Activated CD4-positive, alpha-beta T cell treated with anti-CD3 and anti-CD28 coated beads for 24 hours (primary cell): ENCODE results near the gene MINK1.
A peak's percentile ranks its signal among the peaks of the same experiment; 100 is the strongest.

Source experiments
- DNase-seq, 2 donors: peaks; one replicate each; pipeline ENCODE4 v3.0.0-alpha.2; 2020; ENCODE audit warnings: low read depth in 2 of 2

The MINK1 gene

DNA sequence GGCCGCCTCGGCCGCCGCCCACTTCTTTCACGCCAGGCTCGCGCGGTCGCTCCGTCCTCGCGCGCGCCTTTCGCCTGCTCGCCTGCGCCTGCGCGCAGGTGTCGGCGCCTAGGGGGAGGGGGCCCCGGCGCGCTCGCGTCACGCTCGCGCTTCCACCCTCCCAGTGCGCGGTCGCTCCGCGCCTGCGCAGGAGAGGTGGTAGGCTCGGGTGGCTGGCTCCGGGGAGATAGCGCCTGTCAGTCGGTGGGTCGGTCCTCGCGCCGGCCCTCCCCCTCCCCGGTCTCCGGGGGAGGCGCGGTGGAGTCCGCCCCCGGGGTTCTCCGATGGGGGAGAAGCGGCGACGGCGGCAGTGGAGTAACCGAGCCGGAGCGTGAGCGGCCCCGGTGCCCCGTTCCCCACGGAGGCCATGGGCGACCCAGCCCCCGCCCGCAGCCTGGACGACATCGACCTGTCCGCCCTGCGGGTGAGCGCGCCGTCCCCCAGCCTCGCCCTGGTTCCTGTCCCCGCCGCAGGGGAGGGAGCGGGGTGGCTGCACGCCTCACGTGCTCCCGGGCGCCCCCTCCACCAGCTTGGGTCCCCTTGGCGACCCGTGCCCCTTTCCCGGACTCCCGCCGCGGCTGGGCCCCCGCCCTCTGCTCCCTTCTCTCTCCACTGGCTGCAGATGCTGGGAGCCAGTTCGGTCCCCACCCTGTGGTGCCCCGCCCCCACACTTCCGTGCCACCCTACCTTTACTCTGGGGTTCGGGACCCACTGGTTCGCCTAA lies at the start of gene MINK1:
MINK1 (plus strand) TSS at position 163 of the 763 bp plus-strand sequence; CDS start at position 407, 244 bp downstream.
- peak; percentile 67 to 80 for DNase-seq

- DNase-seq: no peak
These were observed 47.6 kb upstream of the MINK1 start for GRCh38 chr17:4785311-4786105.

DNA sequence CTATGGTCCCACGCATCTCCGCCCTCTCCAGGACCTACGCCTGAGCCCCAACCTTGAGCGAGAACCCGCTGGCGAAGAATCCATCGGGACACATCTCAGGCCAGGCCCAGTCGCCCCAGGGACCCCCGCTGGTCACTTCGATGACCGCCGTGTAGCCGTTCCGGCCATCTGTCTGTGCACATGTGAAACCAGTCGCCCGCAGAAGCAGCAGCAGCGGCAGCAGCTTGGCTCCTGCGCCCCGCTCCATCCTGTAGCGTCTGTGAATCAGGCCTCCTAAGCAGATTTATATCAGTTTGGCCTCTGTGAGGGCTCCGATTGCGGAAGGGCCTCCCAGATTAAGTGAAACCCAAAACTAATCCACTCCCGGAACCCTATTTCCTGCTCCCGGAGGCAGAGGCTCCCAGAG lies 47.0 kb upstream of the MINK1 start, which contains the start of gene VMO1:
VMO1 (minus strand) TSS at position 259 of the 406 bp plus-strand sequence; CDS start at position 247, 12 bp downstream.
- DNase-seq: no peak

DNA sequence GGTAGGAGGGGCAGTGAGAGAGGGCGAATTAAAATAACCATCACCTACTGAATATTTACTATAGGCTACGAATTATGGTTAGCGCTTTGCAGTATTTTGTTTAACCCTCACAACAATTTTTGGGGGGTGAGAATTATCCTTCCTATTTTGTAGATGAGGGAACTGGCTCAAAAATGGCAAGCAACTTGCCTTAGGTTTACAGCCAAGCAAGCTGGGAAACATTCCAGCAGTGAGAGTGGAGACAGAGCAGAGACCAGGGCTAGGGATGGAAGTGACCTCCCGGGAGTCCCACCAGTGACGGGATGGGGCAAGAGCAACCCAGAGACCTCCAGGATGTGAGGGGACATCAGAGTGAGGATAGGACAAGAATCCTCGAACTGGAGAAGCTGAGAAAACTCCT lies 46.6 kb upstream of the MINK1 start:
- no peak for DNase-seq

- DNase-seq: no peak
These were observed 44.9 kb upstream of the MINK1 start for GRCh38 chr17:4788159-4788806.

GRCh38 chr17:4788807-4789700 lies 44.1 kb upstream of the MINK1 start, which contains the start of gene GLTPD2:
Gene GLTPD2, plus strand, starts transcription at chr17:4788964. Its CDS starts 48 bp downstream, at chr17:4789012.
- no peak for DNase-seq

GRCh38 chr17:4789701-4789950 lies 43.5 kb upstream of the MINK1 start:
- DNase-seq: peak in 1 of 2 donors; percentile 12

DNA sequence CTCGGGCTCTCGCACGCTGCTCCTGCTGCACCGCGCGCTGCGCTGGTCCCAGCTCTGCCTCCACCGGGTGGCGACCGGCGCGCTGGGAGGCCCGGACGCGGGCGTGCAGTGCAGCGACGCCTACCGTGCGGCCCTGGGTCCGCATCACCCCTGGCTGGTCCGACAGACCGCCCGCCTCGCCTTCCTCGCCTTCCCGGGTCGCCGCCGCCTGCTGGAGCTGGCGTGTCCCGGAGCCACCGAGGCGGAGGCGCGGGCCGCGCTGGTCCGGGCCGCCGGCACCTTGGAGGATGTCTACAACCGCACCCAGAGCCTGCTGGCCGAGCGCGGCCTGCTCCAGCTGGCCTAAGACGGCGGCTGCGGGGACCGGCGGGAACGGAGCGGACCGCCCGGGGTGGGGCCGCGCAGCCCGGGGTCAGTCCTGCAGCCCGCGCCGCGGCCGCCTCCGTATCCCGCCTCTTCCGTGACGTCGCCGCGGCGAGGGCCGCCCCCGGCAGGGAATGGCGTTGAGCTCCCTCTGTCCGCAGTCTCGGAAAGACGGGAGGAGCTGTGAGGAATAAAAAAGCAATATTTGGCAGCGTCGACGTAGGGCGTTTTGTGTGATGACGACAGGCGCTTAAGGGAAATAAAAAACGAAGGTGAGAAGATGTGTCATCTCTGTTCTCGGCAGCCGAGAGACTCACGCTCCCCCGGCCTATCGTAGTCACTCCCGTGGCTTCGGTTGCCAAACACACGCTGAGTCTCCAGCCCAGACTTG lies 43.0 kb upstream of the MINK1 start:
- DNase-seq: peak; percentile 57 to 72

- DNase-seq: no peak
These were observed 42.4 kb upstream of the MINK1 start for GRCh38 chr17:4790705-4791088.

- DNase-seq: no peak
These were observed 38.0 kb upstream of the MINK1 start for GRCh38 chr17:4795168-4795567.

DNA sequence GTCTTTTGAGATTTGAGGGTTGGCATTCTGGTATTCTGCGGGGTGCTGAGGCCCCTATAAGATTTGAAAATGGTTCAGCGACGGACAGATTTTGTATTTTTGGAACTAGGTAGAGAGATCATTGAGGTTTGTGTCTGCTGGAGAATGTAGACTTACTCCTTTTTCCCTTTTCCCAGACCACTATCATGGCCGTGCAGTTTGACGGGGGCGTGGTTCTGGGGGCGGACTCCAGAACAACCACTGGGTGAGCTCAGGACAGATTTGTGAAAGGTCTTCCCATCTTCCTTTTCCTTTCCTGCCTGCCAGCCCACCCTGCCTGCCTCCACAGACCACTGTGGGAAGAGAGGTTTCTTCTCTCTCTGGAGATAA lies 36.6 kb upstream of the MINK1 start:
- DNase-seq: no peak

- DNase-seq: no peak
These were observed 32.5 kb upstream of the MINK1 start for GRCh38 chr17:4800462-4801196.

GRCh38 chr17:4802228-4802627 lies 30.9 kb upstream of the MINK1 start, which contains the start of gene C17orf114:
Gene C17orf114, minus strand, starts transcription at chr17:4802328.
- no peak for DNase-seq

DNA sequence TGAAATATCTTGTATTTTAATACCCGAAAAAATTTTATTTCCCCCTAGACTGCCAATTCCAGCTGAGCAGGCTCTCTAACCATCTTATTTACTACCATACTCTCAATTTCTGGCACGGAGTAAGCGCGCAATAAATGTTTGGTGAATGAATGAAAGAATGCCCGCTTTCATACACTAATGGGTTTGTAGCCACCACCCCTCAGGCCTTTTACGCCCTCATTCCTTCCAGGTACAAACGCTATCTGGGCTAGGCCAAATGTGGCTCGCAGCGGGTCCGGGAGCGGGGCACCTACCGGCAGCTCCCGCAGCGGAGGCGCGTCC lies 26.7 kb upstream of the MINK1 start:
- no peak for DNase-seq

DNA sequence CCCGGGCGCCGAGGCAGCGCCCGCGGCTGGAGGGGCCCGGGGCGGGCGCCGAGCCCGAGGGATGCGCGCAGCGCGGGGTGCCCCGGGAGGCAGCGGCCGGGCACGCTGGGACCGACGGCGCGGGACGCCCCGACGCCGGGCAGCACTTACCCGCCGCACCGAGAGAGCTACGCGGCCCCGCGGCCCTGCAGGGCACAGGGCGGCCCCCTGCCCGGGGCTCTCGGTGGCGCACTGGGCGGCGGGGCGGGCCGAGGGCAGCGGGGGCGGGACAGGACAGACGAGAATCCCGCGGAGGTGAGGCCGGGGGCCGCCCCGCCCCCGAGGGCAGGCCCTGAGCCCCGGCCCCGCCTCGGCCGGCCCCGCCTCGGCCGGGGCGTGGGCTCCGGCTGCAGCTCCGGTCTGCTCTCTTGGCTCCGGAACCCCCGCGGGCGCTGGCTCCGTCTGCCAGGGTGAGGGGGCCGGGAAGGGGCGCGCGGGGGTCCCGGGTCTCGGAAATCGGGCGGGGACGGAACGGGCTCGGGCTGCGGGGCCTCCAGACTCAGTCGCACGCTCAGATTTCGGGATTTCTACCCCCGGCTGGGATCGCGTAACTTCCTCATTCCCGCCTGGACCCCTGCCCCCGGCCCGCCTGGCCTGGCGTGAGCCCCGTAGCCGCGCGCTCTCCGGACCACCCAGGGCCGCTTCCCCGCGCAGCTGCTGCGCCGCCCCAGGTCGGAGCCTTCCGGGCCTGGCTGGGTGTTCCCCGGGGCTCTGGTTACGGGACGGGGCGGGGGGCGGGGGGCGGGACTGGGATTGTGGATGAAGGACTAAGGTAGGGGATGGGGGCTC lies 26.1 kb upstream of the MINK1 start, which contains the start of gene PLD2:
PLD2 (plus strand) TSS at position 376 of the 828 bp plus-strand sequence. CDS start 621 bp downstream, outside the sequence.
- DNase-seq: peak; percentile 79 to 87

GRCh38 chr17:4807605-4808377 lies 25.3 kb upstream of the MINK1 start:
- no peak for DNase-seq

DNA sequence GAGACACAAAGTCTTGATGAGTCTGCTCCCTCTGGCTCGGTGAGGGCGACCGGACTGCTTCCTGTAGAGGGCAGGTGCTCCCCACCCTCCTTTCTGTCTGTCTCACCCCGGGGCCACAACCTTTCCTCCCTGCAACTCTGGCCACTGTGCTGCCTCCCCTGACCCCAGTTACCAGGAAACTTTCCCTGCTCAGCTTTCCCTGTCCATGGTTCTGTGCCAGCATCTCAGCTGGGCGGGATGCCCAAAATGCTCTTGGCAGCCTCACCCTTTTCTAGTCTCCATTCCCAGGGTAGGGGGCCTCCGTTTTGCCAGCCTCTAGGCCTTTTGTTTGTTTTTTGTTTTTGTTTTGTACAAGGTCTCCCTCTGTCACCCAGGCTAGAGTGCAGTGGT lies 24.8 kb upstream of the MINK1 start:
- no peak for DNase-seq

DNA sequence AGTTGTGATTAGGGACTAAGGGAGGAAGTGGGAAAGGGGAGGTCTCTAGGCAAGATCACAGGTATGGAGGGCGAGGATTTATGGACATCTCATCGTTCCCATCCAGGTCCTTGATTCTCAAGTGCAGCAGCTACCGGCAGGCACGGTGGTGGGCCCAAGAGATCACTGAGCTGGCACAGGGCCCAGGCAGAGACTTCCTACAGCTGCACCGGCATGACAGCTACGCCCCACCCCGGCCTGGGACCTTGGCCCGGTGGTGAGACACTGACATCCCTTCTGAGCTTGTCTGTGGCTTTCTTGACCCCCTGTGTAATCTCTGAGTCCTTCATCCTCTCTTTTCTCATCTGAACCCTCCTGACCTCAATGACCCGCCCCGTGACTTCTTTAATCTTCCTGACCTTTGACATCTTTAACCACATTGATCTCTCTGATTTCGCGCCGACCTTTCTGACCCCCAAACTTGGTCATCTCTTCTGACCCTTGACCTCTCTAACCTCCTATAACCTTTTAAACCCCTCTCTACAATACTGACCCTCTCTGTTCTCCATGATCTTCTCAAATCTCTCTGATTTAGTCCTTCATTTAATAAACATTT lies 22.3 kb upstream of the MINK1 start:
- no peak for DNase-seq
